Esophagus muscularis mucosa (tissue), 3 donors: ENCODE measurements around the gene FASTKD3.

Experiments
- CTCF ChIP-seq, 3 experiments: fragments of 200-600 bp in 2 of 3; fragments of 450-650 bp in 1 of 3; sonication (generic) in 2 of 3; IDR thresholded peaks; one replicate each; pipeline ENCODE4 v1.5.1; 2017 to 2019; ENCODE audit warnings: antibody characterized with exemption in 3 of 3, mild to moderate bottlenecking in 2 of 3, moderate library complexity in 1 of 3
- POLR2A ChIP-seq: fragments of 450-650 bp; IDR thresholded peaks from one replicate; pipeline ENCODE4 v1.6.1; 2017; ENCODE audit warnings: antibody characterized with exemption, moderate library complexity, mild to moderate bottlenecking, low read depth

DNA sequence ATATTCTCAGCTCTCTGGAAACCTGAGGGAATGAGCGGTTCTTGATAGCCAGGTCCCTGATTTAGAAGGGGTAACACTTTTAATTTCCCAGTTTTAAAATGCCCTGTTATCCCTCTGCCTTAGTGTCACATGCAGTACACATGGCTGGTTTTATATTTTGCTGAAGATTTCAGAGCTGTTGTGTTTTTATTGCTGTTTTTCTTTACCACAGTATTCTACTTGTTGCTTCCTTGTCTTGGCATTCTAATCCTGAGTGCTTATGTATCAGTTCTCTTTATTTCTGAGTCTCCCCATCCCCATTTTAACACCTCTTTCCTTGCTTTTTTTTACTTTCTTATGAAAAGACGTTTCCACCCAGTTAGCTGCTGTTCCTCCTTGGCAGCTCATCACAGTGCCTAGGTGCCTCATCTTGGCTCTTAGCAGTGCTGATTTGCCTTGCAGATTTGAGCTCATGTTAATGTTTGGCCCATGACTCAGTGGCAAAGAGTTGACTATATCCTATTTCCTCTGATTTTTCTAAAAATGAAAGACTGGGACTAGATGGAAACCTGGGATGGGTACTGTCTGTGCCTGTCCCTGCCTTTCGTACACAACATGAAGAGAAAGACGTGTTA, 3.8 kb upstream of the FASTKD3 start:
- no peak for TF ChIP-seq CTCF (IDR thresholded peaks at IDR 0.05)
- no peak for TF ChIP-seq POLR2A
